ENCODE data around the gene TRMT112.

Gene TRMT112

DNA sequence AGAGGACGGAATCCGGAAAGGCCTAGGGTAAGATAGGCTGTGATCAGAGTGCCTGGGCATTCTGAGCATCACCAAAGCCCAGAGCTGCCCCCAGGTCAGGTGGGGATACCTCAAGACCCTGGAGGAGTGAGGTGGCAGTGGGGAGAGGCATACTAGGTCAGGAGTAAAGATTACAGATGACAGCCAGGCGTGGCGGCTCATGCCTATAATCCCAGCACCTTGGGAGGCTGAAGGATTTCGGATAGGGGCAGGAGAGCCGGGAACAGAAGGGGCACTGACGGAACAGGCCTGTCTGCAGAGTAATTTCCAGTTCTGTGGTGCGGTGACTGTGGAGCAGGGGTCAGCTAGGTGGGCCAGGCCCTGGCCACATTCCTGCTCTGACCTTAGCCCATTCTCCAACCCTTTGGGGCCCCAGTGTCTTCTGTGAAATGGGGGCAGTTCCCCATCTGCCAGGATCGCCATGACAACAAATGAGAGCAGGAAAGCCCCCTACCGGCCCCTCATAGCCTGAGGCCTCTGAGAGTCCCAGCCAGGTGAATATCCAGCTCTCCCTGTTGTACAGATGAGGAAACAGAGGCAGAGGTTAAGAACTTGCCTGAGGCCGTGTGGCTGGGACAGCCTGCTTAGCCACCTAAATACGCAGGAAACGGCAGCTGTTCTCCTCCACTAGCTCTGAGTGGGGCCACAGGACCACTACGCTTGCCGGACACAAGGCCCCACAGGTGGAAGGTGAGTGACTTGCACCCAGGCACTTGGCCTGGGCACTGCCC lies 42.1 kb downstream of the TRMT112 start:
- H3K4me1 ChIP-seq: no peaks in the 10 kb centered on the region
- no peak overlapping the region for H2AFZ ChIP-seq
- TF ChIP-seq, protein P1, sequence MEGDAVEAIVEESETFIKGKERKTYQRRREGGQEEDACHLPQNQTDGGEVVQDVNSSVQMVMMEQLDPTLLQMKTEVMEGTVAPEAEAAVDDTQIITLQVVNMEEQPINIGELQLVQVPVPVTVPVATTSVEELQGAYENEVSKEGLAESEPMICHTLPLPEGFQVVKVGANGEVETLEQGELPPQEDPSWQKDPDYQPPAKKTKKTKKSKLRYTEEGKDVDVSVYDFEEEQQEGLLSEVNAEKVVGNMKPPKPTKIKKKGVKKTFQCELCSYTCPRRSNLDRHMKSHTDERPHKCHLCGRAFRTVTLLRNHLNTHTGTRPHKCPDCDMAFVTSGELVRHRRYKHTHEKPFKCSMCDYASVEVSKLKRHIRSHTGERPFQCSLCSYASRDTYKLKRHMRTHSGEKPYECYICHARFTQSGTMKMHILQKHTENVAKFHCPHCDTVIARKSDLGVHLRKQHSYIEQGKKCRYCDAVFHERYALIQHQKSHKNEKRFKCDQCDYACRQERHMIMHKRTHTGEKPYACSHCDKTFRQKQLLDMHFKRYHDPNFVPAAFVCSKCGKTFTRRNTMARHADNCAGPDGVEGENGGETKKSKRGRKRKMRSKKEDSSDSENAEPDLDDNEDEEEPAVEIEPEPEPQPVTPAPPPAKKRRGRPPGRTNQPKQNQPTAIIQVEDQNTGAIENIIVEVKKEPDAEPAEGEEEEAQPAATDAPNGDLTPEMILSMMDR (IDR thresholded peaks at IDR 0.05): no peak
- H3K4me2 ChIP-seq (ENCODE audit: low read length): no peak overlapping the region
- H3K4me3 ChIP-seq (ENCODE audit: low read depth, low read length): no peak overlapping the region
- no peak overlapping the region for H3K27ac ChIP-seq
- no peaks in the 10 kb centered on the region for H3K9me3 ChIP-seq (ENCODE audit: control insufficient read depth, low read length)
- H3K36me3 ChIP-seq (ENCODE audit: control insufficient read depth, insufficient read depth, low read length): no peaks in the 10 kb centered on the region
- no peaks in the 10 kb centered on the region for H3K79me2 ChIP-seq
- H3K27me3 ChIP-seq (ENCODE audit: control insufficient read depth, insufficient read depth, low read length): no peaks in the 10 kb centered on the region
- H3K9ac ChIP-seq: no peak overlapping the region

DNA sequence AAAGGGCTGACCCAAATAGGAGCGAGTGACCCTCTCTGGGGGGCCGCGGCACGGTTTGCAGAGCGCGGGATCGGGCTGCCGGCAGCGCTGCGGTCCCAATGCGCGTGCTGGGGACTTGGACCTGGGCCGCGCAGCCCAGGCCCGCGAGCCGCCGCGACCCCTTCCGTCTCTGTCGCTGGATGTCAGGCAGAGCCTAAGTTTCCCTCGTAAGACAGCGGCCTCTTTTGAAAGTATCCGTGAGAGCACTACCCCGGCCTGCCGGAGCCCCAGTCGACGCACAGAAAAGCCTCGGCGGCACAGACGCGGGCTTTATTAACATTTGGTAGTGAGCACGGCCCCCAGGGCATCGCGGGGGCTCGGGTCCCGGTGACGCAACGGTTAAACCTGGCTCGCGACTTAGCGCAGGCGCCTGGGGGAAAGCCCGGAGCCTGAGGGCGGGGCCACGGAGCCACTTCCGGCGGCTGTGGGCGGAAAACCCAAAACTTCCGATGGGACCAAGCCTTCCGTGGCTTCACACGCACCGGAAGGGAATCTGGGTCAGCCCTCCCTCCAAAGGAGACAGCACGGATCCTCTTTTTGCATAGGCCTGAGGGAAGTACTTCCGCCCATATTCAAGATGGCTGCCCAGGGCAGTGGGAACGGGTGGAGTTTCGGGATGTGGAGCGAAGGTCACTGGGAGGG lies 47.7 kb downstream of the TRMT112 start:
- peak overlapping the region; percentile 73 for H2AFZ ChIP-seq
- H3K9me3 ChIP-seq (ENCODE audit: control insufficient read depth, low read length): no peaks in the 10 kb centered on the region
- H3K4me3 ChIP-seq (ENCODE audit: low read depth, low read length): peak overlapping the region; percentile 90
- peak overlapping the region; percentile 42 for H3K9ac ChIP-seq
- no peaks in the 10 kb centered on the region for H3K36me3 ChIP-seq (ENCODE audit: control insufficient read depth, insufficient read depth, low read length)
- peaks cover 10% of the 10 kb centered on the region for H3K4me1 ChIP-seq
- TF ChIP-seq, protein P1 (IDR thresholded peaks at IDR 0.05): no peak
- H3K27ac ChIP-seq: peak overlapping the region; percentile 97
- no peaks in the 10 kb centered on the region for H3K79me2 ChIP-seq
- H3K27me3 ChIP-seq (ENCODE audit: control insufficient read depth, insufficient read depth, low read length): no peaks in the 10 kb centered on the region
- H3K4me2 ChIP-seq (ENCODE audit: low read length): peak overlapping the region; percentile 93

DNA sequence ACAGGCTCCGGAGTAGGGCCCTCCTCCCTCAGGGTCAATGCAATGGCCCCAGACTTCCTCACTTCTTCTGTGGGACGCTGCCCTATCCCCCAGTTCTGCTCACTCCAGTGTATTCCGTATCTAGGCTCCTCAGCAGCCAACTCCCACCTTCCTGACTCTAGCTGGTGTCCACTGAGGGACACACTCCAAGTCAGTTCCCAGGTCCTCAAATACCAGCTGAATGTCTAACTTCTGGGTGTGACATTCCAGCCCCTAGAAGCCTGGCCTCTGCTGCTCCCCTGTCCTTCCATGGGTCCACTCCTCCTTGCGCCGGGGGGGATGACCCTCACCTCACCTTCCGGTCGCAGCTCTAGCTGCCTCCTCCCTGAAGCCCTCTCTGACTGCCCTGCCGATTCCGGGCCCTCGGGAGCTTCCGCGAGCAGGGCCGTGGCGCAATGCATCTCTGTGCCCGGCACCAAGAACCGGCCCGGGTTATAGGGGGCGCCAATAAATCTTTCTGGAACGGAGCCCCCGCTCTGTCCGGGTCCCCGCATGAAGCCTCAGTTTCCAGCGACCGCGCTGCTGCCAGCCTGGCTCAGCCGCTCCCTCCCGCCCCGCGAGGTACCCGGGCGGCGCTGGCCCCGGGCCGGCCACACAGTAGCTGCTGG lies 48.3 kb downstream of the TRMT112 start:
- H3K4me2 ChIP-seq (ENCODE audit: low read length): peak overlapping the region; percentile 91
- H3K4me3 ChIP-seq (ENCODE audit: low read depth, low read length): peak overlapping the region; percentile 83
- no peaks in the 10 kb centered on the region for H3K36me3 ChIP-seq (ENCODE audit: control insufficient read depth, insufficient read depth, low read length)
- peak overlapping the region; percentile 42 for H3K9ac ChIP-seq
- H3K79me2 ChIP-seq: no peaks in the 10 kb centered on the region
- peaks cover 10% of the 10 kb centered on the region for H3K4me1 ChIP-seq
- H3K9me3 ChIP-seq (ENCODE audit: control insufficient read depth, low read length): no peaks in the 10 kb centered on the region
- no peaks in the 10 kb centered on the region for H3K27me3 ChIP-seq (ENCODE audit: control insufficient read depth, insufficient read depth, low read length)
- TF ChIP-seq, protein P1 (IDR thresholded peaks at IDR 0.05): no peak
- peak overlapping the region; percentile 97 for H3K27ac ChIP-seq
- H2AFZ ChIP-seq: peak overlapping the region; percentile 73

DNA sequence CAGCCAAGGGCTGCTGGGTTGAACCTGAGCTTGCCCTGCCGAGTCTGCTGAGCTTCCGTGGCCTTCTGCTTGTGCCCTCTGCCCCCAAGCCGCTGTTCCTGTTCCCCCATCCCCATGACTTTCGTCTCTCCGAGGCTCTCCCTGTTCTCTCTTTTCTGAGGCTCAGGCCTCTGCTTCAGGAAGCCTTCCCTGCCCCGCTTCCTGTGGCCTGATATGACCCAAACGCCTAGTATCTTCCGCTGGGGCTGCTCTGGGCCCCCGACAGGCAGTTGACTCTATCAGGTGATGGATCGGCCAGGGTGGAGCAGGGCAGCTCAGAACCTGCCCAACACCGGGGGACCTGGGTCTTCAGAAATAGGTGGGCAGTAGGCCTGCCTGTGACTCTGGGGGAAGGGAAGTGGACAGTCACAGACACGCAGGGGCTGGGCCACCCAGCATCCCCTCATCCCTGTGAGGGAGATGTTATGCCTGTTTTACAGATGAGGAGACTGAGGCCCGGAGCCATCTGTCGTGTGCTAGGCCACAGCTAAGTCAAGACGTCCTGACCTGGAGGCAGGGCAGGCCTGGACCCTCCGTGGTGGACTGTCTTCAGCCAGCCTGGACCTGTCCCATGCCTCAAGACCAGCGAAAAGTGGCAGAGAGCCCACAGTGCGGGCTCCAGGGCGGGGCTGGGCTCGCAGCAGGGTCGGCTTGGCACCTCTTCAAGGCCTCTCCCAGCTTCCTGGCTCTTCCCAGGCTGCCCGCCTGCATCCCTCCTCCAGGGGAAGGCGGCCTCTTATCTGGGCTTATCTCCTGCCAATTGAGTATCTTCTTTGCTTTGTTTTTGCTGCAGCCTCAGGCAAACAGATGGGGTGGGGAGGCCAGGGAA lies 49.1 kb downstream of the TRMT112 start:
- peak overlapping the region; percentile 97 for H3K27ac ChIP-seq
- H3K79me2 ChIP-seq: no peaks in the 10 kb centered on the region
- H3K9ac ChIP-seq: no peak overlapping the region
- H3K9me3 ChIP-seq (ENCODE audit: control insufficient read depth, low read length): no peaks in the 10 kb centered on the region
- no peaks in the 10 kb centered on the region for H3K27me3 ChIP-seq (ENCODE audit: control insufficient read depth, insufficient read depth, low read length)
- H3K4me2 ChIP-seq (ENCODE audit: low read length): peak overlapping the region; percentile 91
- no peaks in the 10 kb centered on the region for H3K36me3 ChIP-seq (ENCODE audit: control insufficient read depth, insufficient read depth, low read length)
- peaks cover 10% of the 10 kb centered on the region for H3K4me1 ChIP-seq
- H2AFZ ChIP-seq: peak overlapping the region; percentile 5
- H3K4me3 ChIP-seq (ENCODE audit: low read depth, low read length): peak overlapping the region; percentile 83
- TF ChIP-seq, protein P1 (IDR thresholded peaks at IDR 0.05): no peak
